ENCODE data around the gene ATP9B.
"Not testable (repeated sequence)": the region's sequence is repeated elsewhere in the genome, so short reads cannot be mapped to it uniquely, and the experiment has no call there.

ATP9B gene

GRCh38 chr18:79071503-79072210 lies 2.5 kb downstream of the ATP9B start:
- DNase-seq (ENCODE audit: low spot score) = no peak

GRCh38 chr18:79072655-79073054 lies 3.5 kb downstream of the ATP9B start:
- not testable (repeated sequence) for DNase-seq (ENCODE audit: low spot score)

- DNase-seq (ENCODE audit: low spot score) = no peak
Measured at GRCh38 chr18:79077181-79077580, 8.0 kb downstream of the ATP9B start.

- DNase-seq (ENCODE audit: low spot score) = not testable (repeated sequence)
Measured at GRCh38 chr18:79078791-79079190, 9.6 kb downstream of the ATP9B start.

GRCh38 chr18:79092874-79093273 lies 23.7 kb downstream of the ATP9B start:
- no peak for DNase-seq (ENCODE audit: low spot score)

- DNase-seq (ENCODE audit: low spot score) = no peak
Measured at GRCh38 chr18:79093986-79094385, 24.8 kb downstream of the ATP9B start.

GRCh38 chr18:79095216-79095615 lies 26.0 kb downstream of the ATP9B start:
- no peak for DNase-seq (ENCODE audit: low spot score)

- DNase-seq (ENCODE audit: low spot score) = no peak
Measured at GRCh38 chr18:79100944-79101343, 31.8 kb downstream of the ATP9B start.

GRCh38 chr18:79102886-79103285 lies 33.7 kb downstream of the ATP9B start:
- DNase-seq (ENCODE audit: low spot score) = no peak

- no peak for DNase-seq (ENCODE audit: low spot score)
Measured at GRCh38 chr18:79104137-79104536, 34.9 kb downstream of the ATP9B start.

GRCh38 chr18:79105455-79105854 lies 36.3 kb downstream of the ATP9B start:
- DNase-seq (ENCODE audit: low spot score) = no peak

- no peak for DNase-seq (ENCODE audit: low spot score)
Measured at GRCh38 chr18:79106084-79106483, 36.9 kb downstream of the ATP9B start.

- no peak for DNase-seq (ENCODE audit: low spot score)
Measured at GRCh38 chr18:79107886-79108285, 38.7 kb downstream of the ATP9B start.

GRCh38 chr18:79108549-79109215 lies 39.5 kb downstream of the ATP9B start:
- no peak for DNase-seq (ENCODE audit: low spot score)

- no peak for DNase-seq (ENCODE audit: low spot score)
Measured at GRCh38 chr18:79111483-79111882, 42.3 kb downstream of the ATP9B start.

GRCh38 chr18:79117385-79117784 lies 48.2 kb downstream of the ATP9B start:
- no peak for DNase-seq (ENCODE audit: low spot score)

- DNase-seq (ENCODE audit: low spot score) = no peak
Measured at GRCh38 chr18:79117788-79118187, 48.6 kb downstream of the ATP9B start.

- DNase-seq (ENCODE audit: low spot score) = no peak
Measured at GRCh38 chr18:79118797-79119196, 49.6 kb downstream of the ATP9B start.

GRCh38 chr18:79121746-79122474 lies 52.7 kb downstream of the ATP9B start:
- DNase-seq (ENCODE audit: low spot score) = no peak

- DNase-seq (ENCODE audit: low spot score) = no peak
Measured at GRCh38 chr18:79123948-79124347, 54.8 kb downstream of the ATP9B start.

- no peak for DNase-seq (ENCODE audit: low spot score)
Measured at GRCh38 chr18:79129120-79129519, 59.9 kb downstream of the ATP9B start.

GRCh38 chr18:79133724-79134123 lies 64.5 kb downstream of the ATP9B start:
- DNase-seq (ENCODE audit: low spot score) = no peak

GRCh38 chr18:79135924-79136323 lies 66.7 kb downstream of the ATP9B start:
- DNase-seq (ENCODE audit: low spot score) = no peak

Data from CD4-positive, alpha-beta T cell treated with Interleukin-6 at 100 ng/mL for 8 hours (primary cell).